Thyroid gland (tissue), 4 donors: ENCODE results near the gene TMEM59L. TPM values are rescaled to one million over a fixed set of nuclear protein-coding genes. Genes with fewer than 3 reads are reported as not detected.
A peak's percentile ranks its signal among the peaks of the same experiment; 100 is the strongest.

Experiments
- DNase-seq, 2 donors: peaks; one replicate each; pipeline ENCODE4 v3.0.0-alpha.2; 2019
- H3K27ac ChIP-seq, 3 donors: fragments of 200-600 bp; sonication (generic); 1 replicate in 2 of 3; 2 replicates in 1 of 3; pipeline ENCODE4 v1.5.1; 2016 to 2019; ENCODE audit warnings: mild to moderate bottlenecking in 1 of 3, moderate library complexity in 1 of 3
- H3K27me3 ChIP-seq: fragments of 200-600 bp; sonication (generic); one replicate; pipeline ENCODE4 v1.5.1; 2019
- H3K36me3 ChIP-seq, 2 donors: fragments of 200-600 bp; sonication (generic); one replicate each; pipeline ENCODE4 v1.5.1; 2016 to 2019
- H3K4me1 ChIP-seq, 2 donors: fragments of 200-600 bp; sonication (generic); one replicate each; pipeline ENCODE4 v1.5.1; 2017 to 2019
- H3K4me3 ChIP-seq, 3 donors: fragments of 200-600 bp; sonication (generic); replicated peaks in 1 of 3; 1 replicate in 2 of 3; 2 replicates in 1 of 3; pipeline ENCODE4 v1.5.1; 2016; ENCODE audit warnings: mild to moderate bottlenecking in 1 of 3
- H3K9me3 ChIP-seq: fragments of 200-600 bp; sonication (generic); one replicate; pipeline ENCODE4 v1.5.1; 2017
- POLR2A ChIP-seq, 2 donors: fragments of 450-650 bp; IDR thresholded peaks; one replicate each; pipeline ENCODE4 v1.6.1; 2017; ENCODE audit warnings: antibody characterized with exemption in 2 of 2, mild to moderate bottlenecking in 2 of 2, moderate library complexity in 1 of 2
- WGBS, 2 donors: methylation state at CpG; one replicate each; pipeline ENCODE4 v1.1.5; 2017; 5-methylcytosine and 5-hydroxymethylcytosine counted together
- intact Hi-C: fragments of 100-400 bp; cut with DNase I; formaldehyde crosslinking; loops from one replicate; pipeline ENCODE4 v1.15.1; 2023
- total RNA-seq, 4 donors: library from RNA; depleted of rRNA; stranded (reverse); fragments of >200 nt; gene quantifications; one replicate each; pipeline ENCODE4 v1.2.3, GENCODE V29; 2016
- TF ChIP-seq, protein P1 (sequence below), 6 experiments: fragments of 200-600 bp in 3 of 6; fragments of 450-650 bp in 3 of 6; sonication (generic) in 3 of 6; IDR thresholded peaks; one replicate each; pipeline ENCODE4 v1.5.1; 2016 to 2019; ENCODE audit warnings: antibody characterized with exemption in 6 of 6, mild to moderate bottlenecking in 2 of 6, inconsistent platforms in 1 of 6, moderate library complexity in 1 of 6

TMEM59L gene
- total RNA-seq, 4 donors from 2014 or later = 1.3 to 3.1 (median 2.3) TPM

DNA sequence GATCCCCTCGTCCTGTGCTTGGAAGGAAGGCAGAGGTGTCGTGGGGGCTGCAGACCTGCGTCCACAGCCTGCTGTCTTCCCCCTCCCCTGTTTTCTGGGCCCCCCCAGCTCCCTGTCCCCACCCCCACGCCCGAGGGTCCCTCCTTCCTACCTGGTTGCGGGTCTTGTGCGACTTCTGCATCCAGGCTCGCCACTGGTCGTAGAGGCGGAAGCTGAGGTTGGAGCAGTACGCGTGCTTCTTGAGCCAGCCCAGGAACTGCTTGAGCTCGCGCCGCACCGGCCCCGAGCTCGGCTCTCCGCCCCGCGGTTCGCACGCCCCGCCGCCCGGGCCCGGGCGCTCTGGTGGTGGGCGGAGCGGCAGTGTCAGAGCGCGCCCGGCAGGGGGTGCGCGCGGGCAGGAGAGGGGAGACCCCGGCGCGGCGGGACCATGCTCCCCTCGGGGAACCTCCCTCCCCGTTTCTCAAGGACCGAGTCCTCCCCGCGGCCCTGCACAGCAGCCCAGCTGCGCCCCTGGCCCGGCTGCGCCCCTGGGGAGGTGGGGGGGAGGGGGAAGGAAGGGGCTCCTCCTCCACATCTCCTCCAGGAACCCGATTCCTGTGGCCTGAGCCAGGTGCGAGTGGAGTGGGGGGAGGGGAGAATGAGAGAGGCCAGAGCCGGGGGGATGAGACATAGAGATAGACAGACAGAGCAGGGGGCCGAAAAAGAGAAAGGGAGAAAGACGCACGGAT is 18.4 kb upstream of the TMEM59L start:
- WGBS, 2 donors = 1 to 2% methylated on average over 13 to 35 of the region's 54 CpGs
- intact Hi-C loops = loop anchor here (5.0 kb wide), 1 partner anchor 253 kb away; no protein-coding TSS in a partner anchor
- no peaks in the 10 kb centered on the region for H3K27me3 ChIP-seq
- DNase-seq = peak; percentile 77 to 79
- peaks cover 16 to 26% of the 10 kb centered on the region in 2 donors for H3K4me1 ChIP-seq
- H3K27ac ChIP-seq = no peak overlapping the region
- peak overlapping the region in 1 of 3 donors; percentile 25 for H3K4me3 ChIP-seq
- no peak for TF ChIP-seq POLR2A (IDR thresholded peaks at IDR 0.05)
- TF ChIP-seq, protein P1, sequence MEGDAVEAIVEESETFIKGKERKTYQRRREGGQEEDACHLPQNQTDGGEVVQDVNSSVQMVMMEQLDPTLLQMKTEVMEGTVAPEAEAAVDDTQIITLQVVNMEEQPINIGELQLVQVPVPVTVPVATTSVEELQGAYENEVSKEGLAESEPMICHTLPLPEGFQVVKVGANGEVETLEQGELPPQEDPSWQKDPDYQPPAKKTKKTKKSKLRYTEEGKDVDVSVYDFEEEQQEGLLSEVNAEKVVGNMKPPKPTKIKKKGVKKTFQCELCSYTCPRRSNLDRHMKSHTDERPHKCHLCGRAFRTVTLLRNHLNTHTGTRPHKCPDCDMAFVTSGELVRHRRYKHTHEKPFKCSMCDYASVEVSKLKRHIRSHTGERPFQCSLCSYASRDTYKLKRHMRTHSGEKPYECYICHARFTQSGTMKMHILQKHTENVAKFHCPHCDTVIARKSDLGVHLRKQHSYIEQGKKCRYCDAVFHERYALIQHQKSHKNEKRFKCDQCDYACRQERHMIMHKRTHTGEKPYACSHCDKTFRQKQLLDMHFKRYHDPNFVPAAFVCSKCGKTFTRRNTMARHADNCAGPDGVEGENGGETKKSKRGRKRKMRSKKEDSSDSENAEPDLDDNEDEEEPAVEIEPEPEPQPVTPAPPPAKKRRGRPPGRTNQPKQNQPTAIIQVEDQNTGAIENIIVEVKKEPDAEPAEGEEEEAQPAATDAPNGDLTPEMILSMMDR (IDR thresholded peaks at IDR 0.05) = peak; percentile 46 to 97 (median 92)
- H3K36me3 ChIP-seq = no peaks in the 10 kb centered on the region
- H3K9me3 ChIP-seq = no peaks in the 10 kb centered on the region

DNA sequence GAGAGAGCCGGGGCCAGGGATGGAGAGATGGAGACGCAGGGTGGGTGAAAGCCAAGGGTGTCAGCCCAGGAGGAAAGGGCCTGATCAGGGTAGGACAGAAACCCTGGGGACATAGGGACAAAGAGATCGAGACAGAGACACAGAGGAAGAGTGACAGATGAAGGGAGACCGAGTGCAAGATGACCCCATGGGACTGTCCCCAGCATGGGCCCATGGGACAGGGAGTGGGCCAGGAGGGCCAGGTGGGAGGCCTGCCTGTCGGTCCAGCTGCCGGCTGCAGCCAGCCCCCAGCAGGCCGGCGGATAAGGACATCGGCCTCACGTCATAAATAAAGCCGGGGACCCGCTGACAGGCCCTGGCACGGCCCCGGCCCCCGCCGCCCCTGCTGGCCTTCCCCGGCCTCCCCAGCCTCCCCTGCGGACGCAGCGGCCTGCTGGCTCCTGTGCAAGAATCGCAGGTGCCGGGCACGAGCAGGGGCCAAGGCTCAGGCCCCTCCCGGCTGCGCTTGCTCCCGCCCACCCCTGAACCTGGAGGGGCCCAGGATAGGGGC is 17.8 kb upstream of the TMEM59L start:
- Histone ChIP-seq H3K36me3 (no peaks in the 10 kb centered on the region), H3K4me1 (peaks cover 10 to 21% of the 10 kb centered on the region in 2 donors), H3K4me3 (peak overlapping the region in 1 of 3 donors; percentile 25), H3K27me3 (no peaks in the 10 kb centered on the region), H3K9me3 (no peaks in the 10 kb centered on the region), H3K27ac (no peak overlapping the region)
- DNase-seq = no peak
- intact Hi-C loops = loop anchor here (5.0 kb wide), 2 partner anchors 82 to 252 kb away; no protein-coding TSS in a partner anchor
- TF ChIP-seq POLR2A (IDR thresholded peaks at IDR 0.05) = no peak
- TF ChIP-seq, protein P1 (IDR thresholded peaks at IDR 0.05) = no peak
- 13 to 17% methylated on average over 8 to 12 of the region's 26 CpGs for WGBS, 2 donors

DNA sequence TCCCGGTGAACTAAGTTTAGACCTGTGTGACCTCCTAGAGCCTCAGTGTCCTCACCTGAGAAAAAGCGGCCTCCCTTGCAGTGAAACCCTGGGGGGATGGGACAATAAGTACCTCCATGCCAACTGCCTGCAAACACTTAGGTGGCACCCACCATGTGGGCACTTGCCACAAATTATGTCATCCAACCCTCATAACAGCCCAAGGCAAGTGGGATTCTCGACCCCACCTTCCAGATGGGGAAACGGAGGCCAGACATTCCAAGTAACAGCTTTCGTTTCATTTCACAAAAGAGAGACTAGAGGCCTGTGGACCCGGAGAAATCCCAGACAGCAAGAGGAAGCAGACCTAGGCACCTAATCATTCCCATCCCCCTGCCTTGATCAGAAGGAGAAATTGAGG is 17.2 kb upstream of the TMEM59L start:
- H3K27me3 ChIP-seq = no peaks in the 10 kb centered on the region
- H3K36me3 ChIP-seq = no peaks in the 10 kb centered on the region
- intact Hi-C loops = loop anchor here (5.0 kb wide), 1 partner anchor 82 kb away; no protein-coding TSS in a partner anchor
- no peak overlapping the region for H3K27ac ChIP-seq
- DNase-seq = no peak
- TF ChIP-seq, protein P1 (IDR thresholded peaks at IDR 0.05) = no peak
- TF ChIP-seq POLR2A (IDR thresholded peaks at IDR 0.05) = no peak
- H3K4me1 ChIP-seq = peaks cover 10 to 20% of the 10 kb centered on the region in 2 donors
- no peaks in the 10 kb centered on the region for H3K9me3 ChIP-seq
- H3K4me3 ChIP-seq = no peak overlapping the region
- 71 to 75% methylated on average over 5 to 6 of the region's 6 CpGs for WGBS, 2 donors

DNA sequence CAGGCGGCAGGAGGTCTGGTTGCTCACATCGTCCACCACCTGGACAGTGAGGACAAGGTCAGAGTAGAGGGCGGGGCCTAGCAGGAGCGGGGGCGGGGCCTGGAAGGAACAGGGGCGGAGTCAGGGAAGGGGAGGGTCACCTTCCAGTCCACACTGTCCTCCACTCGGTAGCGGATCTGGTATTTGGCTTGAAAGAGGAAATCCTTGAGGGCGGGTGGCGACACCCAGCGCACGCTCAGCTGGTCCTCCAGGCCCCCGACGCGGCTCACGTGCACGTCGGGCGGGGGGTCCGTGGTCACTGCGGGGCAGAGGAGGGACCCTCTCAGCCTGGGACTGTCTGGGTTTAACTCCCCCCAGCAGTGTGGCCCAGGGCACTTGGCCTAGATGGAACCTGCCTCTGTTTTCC is 15.9 kb upstream of the TMEM59L start:
- Histone ChIP-seq H3K9me3 (no peaks in the 10 kb centered on the region), H3K4me3 (no peak overlapping the region), H3K27ac (no peak overlapping the region), H3K27me3 (no peaks in the 10 kb centered on the region), H3K4me1 (peaks cover 10 to 20% of the 10 kb centered on the region in 2 donors), H3K36me3 (no peaks in the 10 kb centered on the region)
- TF ChIP-seq, protein P1 (IDR thresholded peaks at IDR 0.05) = no peak
- no peak for TF ChIP-seq POLR2A (IDR thresholded peaks at IDR 0.05)
- WGBS, 2 donors = 15 to 65% methylated on average over 8 to 21 of the region's 21 CpGs
- intact Hi-C loops = loop anchor here (5.0 kb wide), 1 partner anchor 81 kb away; no protein-coding TSS in a partner anchor
- DNase-seq = no peak
